GM12878 (cell line): ENCODE measurements around the gene YPEL3. TPM values are rescaled to one million over a fixed set of nuclear protein-coding genes. Genes with fewer than 3 reads are reported as not detected.

Experiments used
- BHLHE40 ChIP-seq, 2 experiments: fragments of 450-650 bp in 1 of 2; IDR thresholded peaks; 2 replicates each; pipeline ENCODE4 v1.6.1; 2011 to 2017; ENCODE audit warnings: low read depth in 2 of 2, borderline replicate concordance in 1 of 2, improper control_type of control experiment in 1 of 2, low read length in 1 of 2, mild to moderate bottlenecking in 1 of 2
- ETV6 ChIP-seq, 2 experiments: fragments of 450-650 bp in 1 of 2; IDR thresholded peaks in 1 of 2; conservative IDR thresholded peaks in 1 of 2; 2 replicates each; pipeline ENCODE4 v1.6.1; 2014; ENCODE audit warnings: antibody characterized with exemption in 1 of 2, borderline replicate concordance in 1 of 2, low read depth in 1 of 2, mild to moderate bottlenecking in 1 of 2, moderate library complexity in 1 of 2
- FOS ChIP-seq: IDR thresholded peaks from 3 replicates; pipeline ENCODE4 v1.6.1; 2011; ENCODE audit warnings: borderline replicate concordance; ENCODE audit not compliant: insufficient read length; ENCODE audit errors: extremely low read depth
- HCFC1 ChIP-seq: fragments of 150-350 bp; IDR thresholded peaks from 2 replicates; pipeline ENCODE4 v1.6.1; 2014; ENCODE audit warnings: low read length
- IKZF2 ChIP-seq, 2 experiments: fragments of 450-650 bp; IDR thresholded peaks; 2 replicates each; pipeline ENCODE4 v1.6.1; 2017; ENCODE audit warnings: mild to moderate bottlenecking in 2 of 2, moderate library complexity in 2 of 2
- KDM1A ChIP-seq: fragments of 200-600 bp; sonication (generic); IDR thresholded peaks from 2 replicates; pipeline ENCODE4 v1.6.1; 2016; ENCODE audit warnings: borderline replicate concordance
- PAX8 ChIP-seq: fragments of 450-650 bp; IDR thresholded peaks from 2 replicates; pipeline ENCODE4 v1.6.1; 2017; ENCODE audit warnings: mild to moderate bottlenecking, moderate library complexity
- RAD51 ChIP-seq: fragments of 450-650 bp; IDR thresholded peaks from 2 replicates; pipeline ENCODE4 v1.6.1; 2016; ENCODE audit warnings: moderate library complexity, mild to moderate bottlenecking, inconsistent platforms
- SPI1 ChIP-seq: IDR thresholded peaks from 2 replicates; pipeline ENCODE4 v1.6.1; 2011; ENCODE audit warnings: low read depth, mild to moderate bottlenecking, low read length, moderate library complexity, borderline replicate concordance; ENCODE audit not compliant: insufficient read depth
- SRF ChIP-seq, 2 experiments: IDR thresholded peaks; 2 replicates each; pipeline ENCODE4 v1.6.1; 2011; ENCODE audit warnings: low read depth in 2 of 2, low read length in 2 of 2, mild to moderate bottlenecking in 1 of 2, moderate library complexity in 1 of 2
- WRNIP1 ChIP-seq: IDR thresholded peaks from 2 replicates; pipeline ENCODE4 v1.6.1; 2011; ENCODE audit warnings: low read depth, low read length, improper control_type of control experiment, borderline replicate concordance
- polyA plus RNA-seq, 11 experiments: library from polyadenylated mRNA; depleted of rRNA in 4 of 11; unstranded in 6 of 11; stranded (reverse) in 5 of 11; fragments of >200 nt; fragmentation: Nextera tagmentation in 4 of 11; fragmentation: Illumina TruSeq in 1 of 11; extraction: Ambion mirVana in 4 of 11; extraction: Trizol in 1 of 11; gene quantifications; 1 replicate in 1 of 11; 2 replicates in 10 of 11; pipeline versions ENCODE4 v1.2.1 to v1.2.3, GENCODE V29; 2011 to 2016; ENCODE audit warnings: inconsistent platforms in 2 of 11, missing spikeins in 2 of 11, low read depth in 1 of 11
- total RNA-seq, 4 experiments: library from RNA; depleted of rRNA in 3 of 4; stranded (reverse); fragments of >200 nt in 3 of 4; fragmentation: Illumina TruSeq in 1 of 4; extraction: Trizol in 1 of 4; gene quantifications; 2 replicates each; pipeline versions ENCODE4 v1.2.1 to v1.2.3, GENCODE V29; 2013 to 2021
- TF ChIP-seq, protein P1 (sequence below): fragments of 450-650 bp; IDR thresholded peaks from 2 replicates; pipeline ENCODE4 v1.6.1; 2018; ENCODE audit warnings: borderline replicate concordance, mild to moderate bottlenecking; ENCODE audit not compliant: partially characterized antibody
- TF ChIP-seq, protein P2 (sequence below): IDR thresholded peaks from 2 replicates; pipeline ENCODE4 v1.6.1; 2012; ENCODE audit warnings: mild to moderate bottlenecking, low read depth, low read length
- TF ChIP-seq, protein P3 (sequence below): IDR thresholded peaks from 2 replicates; pipeline ENCODE4 v1.6.1; 2012; ENCODE audit warnings: low read depth, low read length, improper control_type of control experiment
- TF ChIP-seq, protein P4 (sequence below): fragments of 450-650 bp; IDR thresholded peaks from 2 replicates; pipeline ENCODE4 v1.6.1; 2018; ENCODE audit warnings: mild to moderate bottlenecking, low read depth, moderate library complexity; ENCODE audit not compliant: partially characterized antibody

YPEL3 gene
- total and polyA plus RNA-seq, 10 of the 15 experiments (the other 5 are each of a cell fraction or from before 2014, with no cell fraction given): 1.3 to 22.0 (median 12.1) TPM

DNA sequence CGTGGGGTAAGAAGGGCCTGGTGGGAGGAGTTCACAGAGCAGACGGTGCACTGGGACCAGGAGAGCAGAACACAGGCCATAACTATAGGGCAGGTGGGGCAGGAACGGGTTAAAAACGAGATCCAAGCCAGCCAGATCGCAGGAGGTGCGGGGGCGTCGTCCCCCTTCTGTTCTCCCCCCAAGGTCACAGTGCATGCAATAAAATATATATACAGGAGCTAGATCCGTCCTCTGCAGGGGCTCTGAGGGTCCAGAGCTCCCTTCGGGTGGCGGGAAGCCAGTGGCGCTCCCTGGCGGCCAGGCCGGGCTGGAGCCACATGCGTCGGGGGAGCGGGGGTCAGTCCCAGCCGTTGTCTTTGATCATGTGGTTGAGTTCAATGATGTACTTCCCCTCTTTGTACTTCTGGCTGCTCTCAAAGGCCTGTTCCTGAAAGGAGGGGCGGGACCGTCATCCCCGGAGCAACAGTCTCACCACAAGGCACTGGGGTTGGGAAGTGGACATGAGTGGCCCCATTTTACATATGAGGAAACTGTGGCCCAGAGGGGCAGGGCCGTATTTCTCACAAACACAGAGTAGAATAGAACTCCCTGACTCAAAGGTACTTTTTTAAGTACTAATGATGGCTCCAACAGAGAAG is 3.5 kb downstream of the YPEL3 start (continued):
- TF ChIP-seq FOS (no peak), ETV6 (conservative IDR thresholded peaks at IDR 0.05 in 1 of 2, IDR thresholded peaks at IDR 0.05 in 1 of 2; ENCODE audit: borderline replicate concordance in 1 of 2, low read depth in 1 of 2) (peak in 1 of 2 experiments; percentile 61; a peak in 2 of 4 replicates), PAX8 (no peak), WRNIP1 (no peak), SPI1 (peak; percentile 75), BHLHE40 (IDR thresholded peaks at IDR 0.05; ENCODE audit: borderline replicate concordance in 1 of 2, low read depth in 2 of 2, low read length in 1 of 2) (peak; percentile 53 to 56; a peak in 2 of 4 replicates), KDM1A (no peak), SRF (IDR thresholded peaks at IDR 0.05; ENCODE audit: low read depth in 2 of 2, low read length in 2 of 2) (no peak), HCFC1 (no peak; the same call in 1 of the 2 replicates), IKZF2 (IDR thresholded peaks at IDR 0.05) (peak; percentile 93 to 95), RAD51 (peak; percentile 75)
- TF ChIP-seq, protein P1, sequence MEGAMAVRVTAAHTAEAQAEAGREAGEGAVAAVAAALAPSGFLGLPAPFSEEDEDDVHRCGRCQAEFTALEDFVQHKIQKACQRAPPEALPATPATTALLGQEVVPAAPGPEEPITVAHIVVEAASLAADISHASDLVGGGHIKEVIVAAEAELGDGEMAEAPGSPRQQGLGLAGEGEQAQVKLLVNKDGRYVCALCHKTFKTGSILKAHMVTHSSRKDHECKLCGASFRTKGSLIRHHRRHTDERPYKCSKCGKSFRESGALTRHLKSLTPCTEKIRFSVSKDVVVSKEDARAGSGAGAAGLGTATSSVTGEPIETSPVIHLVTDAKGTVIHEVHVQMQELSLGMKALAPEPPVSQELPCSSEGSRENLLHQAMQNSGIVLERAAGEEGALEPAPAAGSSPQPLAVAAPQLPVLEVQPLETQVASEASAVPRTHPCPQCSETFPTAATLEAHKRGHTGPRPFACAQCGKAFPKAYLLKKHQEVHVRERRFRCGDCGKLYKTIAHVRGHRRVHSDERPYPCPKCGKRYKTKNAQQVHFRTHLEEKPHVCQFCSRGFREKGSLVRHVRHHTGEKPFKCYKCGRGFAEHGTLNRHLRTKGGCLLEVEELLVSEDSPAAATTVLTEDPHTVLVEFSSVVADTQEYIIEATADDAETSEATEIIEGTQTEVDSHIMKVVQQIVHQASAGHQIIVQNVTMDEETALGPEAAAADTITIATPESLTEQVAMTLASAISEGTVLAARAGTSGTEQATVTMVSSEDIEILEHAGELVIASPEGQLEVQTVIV: no peak
- TF ChIP-seq, protein P2, sequence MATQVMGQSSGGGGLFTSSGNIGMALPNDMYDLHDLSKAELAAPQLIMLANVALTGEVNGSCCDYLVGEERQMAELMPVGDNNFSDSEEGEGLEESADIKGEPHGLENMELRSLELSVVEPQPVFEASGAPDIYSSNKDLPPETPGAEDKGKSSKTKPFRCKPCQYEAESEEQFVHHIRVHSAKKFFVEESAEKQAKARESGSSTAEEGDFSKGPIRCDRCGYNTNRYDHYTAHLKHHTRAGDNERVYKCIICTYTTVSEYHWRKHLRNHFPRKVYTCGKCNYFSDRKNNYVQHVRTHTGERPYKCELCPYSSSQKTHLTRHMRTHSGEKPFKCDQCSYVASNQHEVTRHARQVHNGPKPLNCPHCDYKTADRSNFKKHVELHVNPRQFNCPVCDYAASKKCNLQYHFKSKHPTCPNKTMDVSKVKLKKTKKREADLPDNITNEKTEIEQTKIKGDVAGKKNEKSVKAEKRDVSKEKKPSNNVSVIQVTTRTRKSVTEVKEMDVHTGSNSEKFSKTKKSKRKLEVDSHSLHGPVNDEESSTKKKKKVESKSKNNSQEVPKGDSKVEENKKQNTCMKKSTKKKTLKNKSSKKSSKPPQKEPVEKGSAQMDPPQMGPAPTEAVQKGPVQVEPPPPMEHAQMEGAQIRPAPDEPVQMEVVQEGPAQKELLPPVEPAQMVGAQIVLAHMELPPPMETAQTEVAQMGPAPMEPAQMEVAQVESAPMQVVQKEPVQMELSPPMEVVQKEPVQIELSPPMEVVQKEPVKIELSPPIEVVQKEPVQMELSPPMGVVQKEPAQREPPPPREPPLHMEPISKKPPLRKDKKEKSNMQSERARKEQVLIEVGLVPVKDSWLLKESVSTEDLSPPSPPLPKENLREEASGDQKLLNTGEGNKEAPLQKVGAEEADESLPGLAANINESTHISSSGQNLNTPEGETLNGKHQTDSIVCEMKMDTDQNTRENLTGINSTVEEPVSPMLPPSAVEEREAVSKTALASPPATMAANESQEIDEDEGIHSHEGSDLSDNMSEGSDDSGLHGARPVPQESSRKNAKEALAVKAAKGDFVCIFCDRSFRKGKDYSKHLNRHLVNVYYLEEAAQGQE: no peak
- TF ChIP-seq, protein P3, sequence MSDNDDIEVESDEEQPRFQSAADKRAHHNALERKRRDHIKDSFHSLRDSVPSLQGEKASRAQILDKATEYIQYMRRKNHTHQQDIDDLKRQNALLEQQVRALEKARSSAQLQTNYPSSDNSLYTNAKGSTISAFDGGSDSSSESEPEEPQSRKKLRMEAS: peak; percentile 83; the same call in 1 of the 2 replicates
- TF ChIP-seq, protein P4, sequence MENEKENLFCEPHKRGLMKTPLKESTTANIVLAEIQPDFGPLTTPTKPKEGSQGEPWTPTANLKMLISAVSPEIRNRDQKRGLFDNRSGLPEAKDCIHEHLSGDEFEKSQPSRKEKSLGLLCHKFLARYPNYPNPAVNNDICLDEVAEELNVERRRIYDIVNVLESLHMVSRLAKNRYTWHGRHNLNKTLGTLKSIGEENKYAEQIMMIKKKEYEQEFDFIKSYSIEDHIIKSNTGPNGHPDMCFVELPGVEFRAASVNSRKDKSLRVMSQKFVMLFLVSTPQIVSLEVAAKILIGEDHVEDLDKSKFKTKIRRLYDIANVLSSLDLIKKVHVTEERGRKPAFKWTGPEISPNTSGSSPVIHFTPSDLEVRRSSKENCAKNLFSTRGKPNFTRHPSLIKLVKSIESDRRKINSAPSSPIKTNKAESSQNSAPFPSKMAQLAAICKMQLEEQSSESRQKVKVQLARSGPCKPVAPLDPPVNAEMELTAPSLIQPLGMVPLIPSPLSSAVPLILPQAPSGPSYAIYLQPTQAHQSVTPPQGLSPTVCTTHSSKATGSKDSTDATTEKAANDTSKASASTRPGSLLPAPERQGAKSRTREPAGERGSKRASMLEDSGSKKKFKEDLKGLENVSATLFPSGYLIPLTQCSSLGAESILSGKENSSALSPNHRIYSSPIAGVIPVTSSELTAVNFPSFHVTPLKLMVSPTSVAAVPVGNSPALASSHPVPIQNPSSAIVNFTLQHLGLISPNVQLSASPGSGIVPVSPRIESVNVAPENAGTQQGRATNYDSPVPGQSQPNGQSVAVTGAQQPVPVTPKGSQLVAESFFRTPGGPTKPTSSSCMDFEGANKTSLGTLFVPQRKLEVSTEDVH: peak; percentile 95
